Endodermal cell (in vitro differentiated cells): ENCODE data around the gene TRAPPC5. TPM values are rescaled to one million over a fixed set of nuclear protein-coding genes. Genes with fewer than 3 reads are reported as not detected.

ENCODE experiments used
- DNase-seq: peaks from one replicate; pipeline ENCODE4 v3.0.0-alpha.2; 2017
- H3K27ac ChIP-seq: 2 replicates; pipeline ENCODE4 v1.5.1; 2013; ENCODE audit warnings: mild to moderate bottlenecking, low read depth, low read length, moderate library complexity
- H3K27me3 ChIP-seq: 2 replicates; pipeline ENCODE4 v1.6.1; 2013; ENCODE audit warnings: mild to moderate bottlenecking, low read length, moderate library complexity; ENCODE audit not compliant: insufficient read depth, control insufficient read depth, poor library complexity, severe bottlenecking
- H3K36me3 ChIP-seq: 2 replicates; pipeline ENCODE4 v1.7.0; 2013; ENCODE audit warnings: mild to moderate bottlenecking, low read length, moderate library complexity; ENCODE audit not compliant: control insufficient read depth, insufficient read depth
- H3K4me1 ChIP-seq: one replicate; pipeline ENCODE4 v1.7.0; 2013; ENCODE audit warnings: low read length; ENCODE audit not compliant: control insufficient read depth, insufficient read depth
- H3K4me3 ChIP-seq: 2 replicates; pipeline ENCODE4 v1.5.1; 2013; ENCODE audit warnings: mild to moderate bottlenecking, low read length, moderate library complexity
- H3K9ac ChIP-seq: 2 replicates; pipeline ENCODE4 v1.6.1; 2013; ENCODE audit warnings: mild to moderate bottlenecking, low read length, moderate library complexity; ENCODE audit not compliant: poor library complexity, severe bottlenecking; ENCODE audit errors: extremely low read depth
- H3K9me3 ChIP-seq: 2 replicates; pipeline ENCODE4 v1.6.1; 2013; ENCODE audit warnings: mild to moderate bottlenecking, low read length, moderate library complexity; ENCODE audit not compliant: control insufficient read depth
- H3K27ac Mint-ChIP-seq: 2 replicates; pipeline ENCODE4 v1.8.0; 2020; ENCODE audit warnings: mixed read lengths
- H3K27me3 Mint-ChIP-seq: 2 replicates; pipeline ENCODE4 v1.8.0; 2021; ENCODE audit warnings: mild to moderate bottlenecking, mixed read lengths; ENCODE audit not compliant: insufficient read depth
- H3K36me3 Mint-ChIP-seq: 2 replicates; pipeline ENCODE4 v1.8.0; 2020; ENCODE audit warnings: low read depth, mixed read lengths
- H3K4me1 Mint-ChIP-seq: 2 replicates; pipeline ENCODE4 v1.8.0; 2020; ENCODE audit warnings: mixed read lengths
- H3K4me3 Mint-ChIP-seq: 2 replicates; pipeline ENCODE4 v1.8.0; 2020; ENCODE audit warnings: mild to moderate bottlenecking, moderate library complexity, mixed read lengths
- H3K9me3 Mint-ChIP-seq: 2 replicates; pipeline ENCODE4 v1.8.0; 2020; ENCODE audit warnings: mild to moderate bottlenecking, mixed read lengths
- CTCF ChIP-seq: fragments of 200-600 bp; sonication (generic); conservative IDR thresholded peaks from 2 replicates; pipeline ENCODE4 v1.5.0; 2021; ENCODE audit warnings: antibody characterized with exemption, mild to moderate bottlenecking
- WGBS, 2 experiments: methylation state at CpG; one replicate each; pipeline versions ENCODE4 v1.1.5 to v1.1.7; 2013; ENCODE audit warnings: missing lambda C conversion rate in 2 of 2, mixed read lengths in 1 of 2; ENCODE audit not compliant: insufficient coverage in 1 of 2, insufficient read length in 1 of 2; 5-methylcytosine and 5-hydroxymethylcytosine counted together
- total RNA-seq, 2 donors: library from RNA; stranded (reverse); fragmentation: NEBNext Ultra II Directional in 1 of 2; extraction: Animal tissue kit (Norgen Biotek cat#: 25700) in 1 of 2; gene quantifications; 2 replicates in 1 of 2; 3 replicates in 1 of 2; pipeline ENCODE4 v1.2.1, GENCODE V29; 2021

Gene TRAPPC5
- total RNA-seq, 2 donors from 2014 or later, result 64.6 to 93.1 TPM

- peaks cover 25% of the 10 kb centered on the region for H3K27me3 Mint-ChIP-seq
Observed at GRCh38 chr19:7697721-7698287, 17.2 kb downstream of the TRAPPC5 start.

GRCh38 chr19:7698583-7698982, 17.9 kb downstream of the TRAPPC5 start:
- no peaks in the 10 kb centered on the region for H3K4me1 Mint-ChIP-seq
- peaks cover 26% of the 10 kb centered on the region for H3K27me3 Mint-ChIP-seq
- DNase-seq, result no peak
- H3K4me3 ChIP-seq, result no peak overlapping the region
- H3K27ac Mint-ChIP-seq, result no peak overlapping the region
- H3K27me3 ChIP-seq, result peaks cover 9% of the 10 kb centered on the region
- no peak overlapping the region for H3K4me3 Mint-ChIP-seq
- no peak overlapping the region for H3K9ac ChIP-seq
- H3K4me1 ChIP-seq, result no peaks in the 10 kb centered on the region
- no peaks in the 10 kb centered on the region for H3K36me3 ChIP-seq
- H3K27ac ChIP-seq, result no peak overlapping the region
- H3K9me3 ChIP-seq, result no peaks in the 10 kb centered on the region
- H3K36me3 Mint-ChIP-seq, result no peaks in the 10 kb centered on the region
- no peak for TF ChIP-seq CTCF
- H3K9me3 Mint-ChIP-seq, result no peaks in the 10 kb centered on the region
- WGBS, 2 experiments, result 63 to 71% methylated on average over 9 to 11 of the region's 11 CpGs

More at GRCh38 chr19:7697721-7698287, 17.2 kb downstream of the TRAPPC5 start:
- Mint-ChIP-seq H3K4me1 (no peaks in the 10 kb centered on the region), H3K27ac (no peak overlapping the region), H3K9me3 (no peaks in the 10 kb centered on the region), H3K4me3 (no peak overlapping the region), H3K36me3 (no peaks in the 10 kb centered on the region)
- H3K9ac ChIP-seq, result no peak overlapping the region
- WGBS, 2 experiments, result 66 to 69% methylated on average over 9 to 10 of the region's 10 CpGs
- DNase-seq, result no peak
- H3K36me3 ChIP-seq, result no peaks in the 10 kb centered on the region
- H3K9me3 ChIP-seq, result no peaks in the 10 kb centered on the region
- H3K4me3 ChIP-seq, result no peak overlapping the region
- no peaks in the 10 kb centered on the region for H3K4me1 ChIP-seq
- peaks cover 11% of the 10 kb centered on the region for H3K27me3 ChIP-seq
- no peak for TF ChIP-seq CTCF
- H3K27ac ChIP-seq, result no peak overlapping the region

GRCh38 chr19:7699003-7699402, 18.4 kb downstream of the TRAPPC5 start:
- H3K4me1 Mint-ChIP-seq, result no peaks in the 10 kb centered on the region
- H3K9me3 Mint-ChIP-seq, result no peaks in the 10 kb centered on the region
- H3K9ac ChIP-seq, result no peak overlapping the region
- no peaks in the 10 kb centered on the region for H3K36me3 Mint-ChIP-seq
- DNase-seq, result no peak
- H3K9me3 ChIP-seq, result no peaks in the 10 kb centered on the region
- 68% methylated on average over 2 of the region's 2 CpGs; no CpG with 5 or more reads in 1 of the 2 experiments for WGBS, 2 experiments
- H3K4me3 Mint-ChIP-seq, result no peak overlapping the region
- H3K36me3 ChIP-seq, result no peaks in the 10 kb centered on the region
- H3K27me3 ChIP-seq, result peaks cover 9% of the 10 kb centered on the region
- peaks cover 28% of the 10 kb centered on the region for H3K27me3 Mint-ChIP-seq
- H3K4me1 ChIP-seq, result no peaks in the 10 kb centered on the region
- no peak overlapping the region for H3K27ac ChIP-seq
- TF ChIP-seq CTCF, result no peak
- H3K27ac Mint-ChIP-seq, result no peak overlapping the region
- no peak overlapping the region for H3K4me3 ChIP-seq
